Ascending aorta (tissue), 2 donors: ENCODE measurements around the gene DSPP. TPM values are rescaled to one million over a fixed set of nuclear protein-coding genes. Genes with fewer than 3 reads are reported as not detected.
"Not testable (repeated sequence)": the region's sequence is repeated elsewhere in the genome, so short reads cannot be mapped to it uniquely, and the experiment has no call there.

Experiments used
- DNase-seq, 2 donors: peaks; one replicate each; pipeline ENCODE4 v3.0.0-alpha.2; 2019; ENCODE audit warnings: low spot score in 2 of 2
- H3K27ac ChIP-seq, 2 donors: fragments of 200-600 bp; sonication (generic); one replicate each; pipeline ENCODE4 v1.5.1; 2016 to 2017; ENCODE audit warnings: mild to moderate bottlenecking in 1 of 2
- H3K27me3 ChIP-seq: fragments of 200-600 bp; sonication (generic); one replicate; pipeline ENCODE4 v1.5.1; 2017
- H3K36me3 ChIP-seq, 2 donors: fragments of 200-600 bp; sonication (generic); one replicate each; pipeline ENCODE4 v1.5.1; 2016
- H3K4me1 ChIP-seq, 2 donors: fragments of 200-600 bp; sonication (generic); one replicate each; pipeline ENCODE4 v1.5.1; 2016 to 2017; ENCODE audit warnings: mild to moderate bottlenecking in 1 of 2
- H3K4me3 ChIP-seq, 2 donors: fragments of 200-600 bp; sonication (generic); one replicate each; pipeline ENCODE4 v1.5.1; 2016 to 2017; ENCODE audit warnings: mild to moderate bottlenecking in 1 of 2
- H3K9me3 ChIP-seq, 2 donors: fragments of 200-600 bp; sonication (generic); one replicate each; pipeline ENCODE4 v1.5.1; 2016
- intact Hi-C: fragments of 100-400 bp; cut with DNase I; formaldehyde crosslinking; loops from one replicate; pipeline ENCODE4 v1.15.1; 2023
- total RNA-seq: library from RNA; depleted of rRNA; stranded (reverse); fragments of >200 nt; gene quantifications from one replicate; pipeline ENCODE4 v1.1.0, GENCODE V29; 2016
- TF ChIP-seq, protein P1 (sequence below), 3 experiments: fragments of 200-600 bp in 2 of 3; fragments of 450-650 bp in 1 of 3; sonication (generic) in 2 of 3; IDR thresholded peaks; one replicate each; pipeline ENCODE4 v1.5.1; 2016 to 2019; ENCODE audit warnings: antibody characterized with exemption in 3 of 3, mild to moderate bottlenecking in 1 of 3, moderate library complexity in 1 of 3

Gene DSPP
- total RNA-seq, 1 donor from 2014 or later = not detected

DNA sequence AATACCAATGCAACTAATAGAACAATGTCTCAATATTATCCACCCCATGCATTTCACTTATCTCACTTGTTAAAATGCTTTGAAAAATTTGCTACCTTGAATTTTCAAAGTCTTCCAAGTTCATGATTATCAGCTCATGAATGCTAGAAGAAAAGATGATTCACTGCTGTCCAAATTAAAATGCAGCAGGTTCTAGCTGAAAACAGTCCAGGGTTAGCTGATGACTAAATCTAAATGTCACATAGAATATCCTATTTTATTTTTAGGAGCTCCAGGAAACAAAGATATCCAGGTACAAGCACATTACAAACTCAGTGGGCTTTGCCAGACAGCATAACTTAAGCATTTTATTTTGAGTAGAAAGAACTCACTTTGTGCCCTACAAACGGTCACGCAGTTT is 41.1 kb upstream of the DSPP start:
- no peaks in the 10 kb centered on the region for H3K36me3 ChIP-seq
- no peak overlapping the region for H3K27ac ChIP-seq
- intact Hi-C loops = no loop called here
- no peak overlapping the region for H3K4me3 ChIP-seq
- H3K4me1 ChIP-seq = no peaks in the 10 kb centered on the region
- H3K27me3 ChIP-seq = no peaks in the 10 kb centered on the region
- TF ChIP-seq, protein P1, sequence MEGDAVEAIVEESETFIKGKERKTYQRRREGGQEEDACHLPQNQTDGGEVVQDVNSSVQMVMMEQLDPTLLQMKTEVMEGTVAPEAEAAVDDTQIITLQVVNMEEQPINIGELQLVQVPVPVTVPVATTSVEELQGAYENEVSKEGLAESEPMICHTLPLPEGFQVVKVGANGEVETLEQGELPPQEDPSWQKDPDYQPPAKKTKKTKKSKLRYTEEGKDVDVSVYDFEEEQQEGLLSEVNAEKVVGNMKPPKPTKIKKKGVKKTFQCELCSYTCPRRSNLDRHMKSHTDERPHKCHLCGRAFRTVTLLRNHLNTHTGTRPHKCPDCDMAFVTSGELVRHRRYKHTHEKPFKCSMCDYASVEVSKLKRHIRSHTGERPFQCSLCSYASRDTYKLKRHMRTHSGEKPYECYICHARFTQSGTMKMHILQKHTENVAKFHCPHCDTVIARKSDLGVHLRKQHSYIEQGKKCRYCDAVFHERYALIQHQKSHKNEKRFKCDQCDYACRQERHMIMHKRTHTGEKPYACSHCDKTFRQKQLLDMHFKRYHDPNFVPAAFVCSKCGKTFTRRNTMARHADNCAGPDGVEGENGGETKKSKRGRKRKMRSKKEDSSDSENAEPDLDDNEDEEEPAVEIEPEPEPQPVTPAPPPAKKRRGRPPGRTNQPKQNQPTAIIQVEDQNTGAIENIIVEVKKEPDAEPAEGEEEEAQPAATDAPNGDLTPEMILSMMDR (IDR thresholded peaks at IDR 0.05) = no peak
- DNase-seq = no peak
- H3K9me3 ChIP-seq = no peaks in the 10 kb centered on the region

DNA sequence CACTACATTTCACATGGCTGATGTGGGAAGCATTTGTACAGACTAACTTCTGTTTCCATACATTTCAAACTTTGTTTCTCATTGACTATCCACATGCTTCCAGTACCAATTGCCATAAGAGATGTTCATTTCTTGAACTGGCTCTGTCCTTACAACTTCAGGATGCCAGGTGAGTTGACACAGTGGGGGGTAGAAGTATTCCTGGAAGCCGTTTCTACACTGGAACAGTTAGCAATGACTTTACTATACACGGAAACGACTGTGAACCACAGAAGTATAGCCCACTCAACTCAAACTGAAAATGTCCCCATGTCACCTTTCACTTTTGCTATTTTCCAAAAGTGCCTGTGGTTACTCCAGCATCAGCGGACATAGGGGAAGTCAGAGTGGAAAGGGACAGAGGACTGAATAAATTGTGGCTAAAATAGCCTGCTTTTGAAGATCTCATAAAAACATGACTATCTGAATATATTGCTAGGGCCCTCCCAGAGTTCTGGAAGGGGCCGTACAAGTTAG is 38.0 kb upstream of the DSPP start:
- H3K4me1 ChIP-seq = no peaks in the 10 kb centered on the region
- TF ChIP-seq, protein P1 (IDR thresholded peaks at IDR 0.05) = no peak
- H3K9me3 ChIP-seq = no peaks in the 10 kb centered on the region
- no peak overlapping the region for H3K4me3 ChIP-seq
- H3K27me3 ChIP-seq = no peaks in the 10 kb centered on the region
- H3K36me3 ChIP-seq = no peaks in the 10 kb centered on the region
- DNase-seq = no peak
- intact Hi-C loops = no loop called here
- H3K27ac ChIP-seq = no peak overlapping the region

DNA sequence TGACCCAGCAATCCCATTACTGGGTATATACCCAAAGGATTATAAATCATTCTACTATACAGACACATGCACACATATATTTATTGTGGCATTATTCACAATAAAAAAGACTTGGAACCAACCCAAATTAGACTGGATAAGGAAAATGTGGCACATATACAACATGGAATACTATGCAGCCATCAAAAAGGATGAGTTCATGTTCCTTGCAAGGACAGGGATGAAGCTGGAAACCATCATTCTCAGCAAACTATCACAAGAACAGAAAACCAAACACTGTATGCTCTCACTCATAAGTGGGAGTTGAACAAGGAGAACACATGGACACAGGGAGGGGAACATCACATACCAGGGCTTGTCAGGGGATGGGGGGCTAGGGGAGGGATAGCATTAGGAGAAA is 34.0 kb upstream of the DSPP start:
- DNase-seq, H3K27me3 ChIP-seq, H3K4me1 ChIP-seq, H3K4me3 ChIP-seq, H3K36me3 ChIP-seq, H3K9me3 ChIP-seq, intact Hi-C loops: not testable (repeated sequence)
- H3K27ac ChIP-seq = peak overlapping the region; percentile 40 to 62

DNA sequence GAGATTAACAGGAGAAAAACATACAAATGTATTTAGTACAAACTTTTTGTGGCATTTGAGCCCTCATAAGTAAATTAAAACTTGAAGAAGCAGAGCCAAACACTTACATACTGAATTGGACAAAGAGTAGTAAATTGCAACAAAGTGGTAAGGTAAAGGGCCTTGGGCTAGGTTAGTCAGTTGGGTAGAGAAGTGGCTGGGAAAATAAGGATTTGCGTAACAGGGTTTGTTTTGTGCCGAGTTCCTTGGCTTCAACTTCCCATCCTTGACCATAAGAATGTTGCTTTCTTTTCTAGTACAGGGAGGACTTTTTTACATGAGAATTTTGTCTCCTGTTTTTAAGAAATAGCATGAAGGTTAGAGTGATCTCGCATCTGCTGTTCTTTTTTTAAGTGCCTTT is 33.3 kb upstream of the DSPP start:
- no peak overlapping the region for H3K4me3 ChIP-seq
- H3K27me3 ChIP-seq = no peaks in the 10 kb centered on the region
- H3K27ac ChIP-seq = peak overlapping the region; percentile 40 to 62
- H3K4me1 ChIP-seq = peaks cover 0 to 4% of the 10 kb centered on the region in 2 donors
- no peaks in the 10 kb centered on the region for H3K36me3 ChIP-seq
- intact Hi-C loops = no loop called here
- DNase-seq = no peak
- TF ChIP-seq, protein P1 (IDR thresholded peaks at IDR 0.05) = no peak
- no peaks in the 10 kb centered on the region for H3K9me3 ChIP-seq

DNA sequence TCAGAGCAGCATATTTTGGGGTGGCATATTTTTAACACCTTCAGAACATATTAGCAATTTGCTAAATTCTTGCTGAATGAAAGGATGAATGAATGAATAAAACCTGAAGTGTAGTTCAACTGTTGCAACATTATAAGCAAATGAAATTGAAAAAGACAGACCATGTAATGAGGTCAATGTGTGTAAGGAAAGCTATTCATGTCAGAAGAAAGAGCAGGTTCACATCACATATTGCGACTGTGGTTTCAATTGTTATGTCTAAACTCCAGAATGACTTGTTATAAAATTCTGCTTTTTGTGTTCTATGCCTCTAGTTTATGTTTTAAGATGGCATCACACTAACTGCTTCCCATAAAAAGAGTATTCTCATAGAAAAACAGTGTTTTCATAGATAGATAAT is 32.9 kb upstream of the DSPP start:
- Histone ChIP-seq H3K4me1 (peaks cover 0 to 4% of the 10 kb centered on the region in 2 donors), H3K9me3 (no peaks in the 10 kb centered on the region), H3K27ac (peak overlapping the region; percentile 40 to 62), H3K36me3 (no peaks in the 10 kb centered on the region), H3K4me3 (no peak overlapping the region), H3K27me3 (no peaks in the 10 kb centered on the region)
- no peak for DNase-seq
- intact Hi-C loops = no loop called here
- TF ChIP-seq, protein P1 (IDR thresholded peaks at IDR 0.05) = no peak

DNA sequence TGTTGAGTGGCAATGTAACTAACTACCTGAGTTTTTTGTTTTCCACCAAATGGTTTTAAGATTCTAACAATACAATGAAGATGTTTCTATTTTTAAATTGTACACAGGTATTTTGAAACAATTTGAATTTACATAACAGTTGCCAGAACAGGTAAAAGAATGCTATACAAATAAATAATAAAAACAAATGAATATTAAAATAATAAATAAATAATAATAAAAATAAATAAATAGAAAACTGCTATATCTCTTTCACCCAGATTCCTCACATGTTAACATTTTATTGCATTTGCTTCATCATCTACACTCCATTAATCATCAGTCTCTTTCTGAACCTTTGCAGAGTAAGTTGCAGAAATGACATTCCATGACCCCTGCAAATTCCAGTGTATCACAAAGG is 32.3 kb upstream of the DSPP start:
- Histone ChIP-seq H3K27ac (no peak overlapping the region), H3K27me3 (no peaks in the 10 kb centered on the region), H3K9me3 (no peaks in the 10 kb centered on the region), H3K36me3 (no peaks in the 10 kb centered on the region), H3K4me1 (peaks cover 0 to 4% of the 10 kb centered on the region in 2 donors), H3K4me3 (no peak overlapping the region)
- intact Hi-C loops = no loop called here
- DNase-seq = no peak
- TF ChIP-seq, protein P1 (IDR thresholded peaks at IDR 0.05) = no peak
